GM12878 (cell line): Measurements from ENCODE around the gene TAPBP.
"Not testable (repeated sequence)": the region's sequence is repeated elsewhere in the genome, so short reads cannot be mapped to it uniquely, and the experiment has no call there.

ENCODE experiments used
- BMI1 ChIP-seq: fragments of 450-650 bp; IDR thresholded peaks from 2 replicates; pipeline ENCODE4 v1.6.1; 2016; ENCODE audit warnings: mild to moderate bottlenecking, moderate library complexity, borderline replicate concordance
- CREB1 ChIP-seq: IDR thresholded peaks from 2 replicates; pipeline ENCODE4 v1.6.1; 2012; ENCODE audit warnings: low read depth, mild to moderate bottlenecking, inconsistent platforms
- ETV6 ChIP-seq, 2 experiments: fragments of 450-650 bp in 1 of 2; IDR thresholded peaks in 1 of 2; conservative IDR thresholded peaks in 1 of 2; 2 replicates each; pipeline ENCODE4 v1.6.1; 2014; ENCODE audit warnings: antibody characterized with exemption in 1 of 2, borderline replicate concordance in 1 of 2, low read depth in 1 of 2, mild to moderate bottlenecking in 1 of 2, moderate library complexity in 1 of 2
- EZH2 ChIP-seq: IDR thresholded peaks from 2 replicates; pipeline ENCODE4 v1.6.1; 2012; ENCODE audit warnings: low read depth, mild to moderate bottlenecking, control low read depth, inconsistent platforms, low read length, borderline replicate concordance; ENCODE audit not compliant: control insufficient read depth
- FOS ChIP-seq: IDR thresholded peaks from 3 replicates; pipeline ENCODE4 v1.6.1; 2011; ENCODE audit warnings: borderline replicate concordance; ENCODE audit not compliant: insufficient read length; ENCODE audit errors: extremely low read depth
- ZNF24 ChIP-seq: fragments of 450-650 bp; IDR thresholded peaks from 2 replicates; pipeline ENCODE4 v1.6.1; 2017; ENCODE audit warnings: antibody characterized with exemption, mild to moderate bottlenecking
- TF ChIP-seq, protein P1 (sequence below), 3 experiments: IDR thresholded peaks in 2 of 3; conservative IDR thresholded peaks in 1 of 3; 2 replicates each; pipeline ENCODE4 v1.5.1; 2011; ENCODE audit warnings: low read depth in 3 of 3, low read length in 3 of 3, mild to moderate bottlenecking in 3 of 3, control low read depth in 2 of 3, moderate library complexity in 2 of 3, inconsistent platforms in 1 of 3, mixed read lengths in 1 of 3; ENCODE audit not compliant: control insufficient read depth in 2 of 3, insufficient read depth in 1 of 3; ENCODE audit errors: extremely low read depth in 1 of 3

DNA sequence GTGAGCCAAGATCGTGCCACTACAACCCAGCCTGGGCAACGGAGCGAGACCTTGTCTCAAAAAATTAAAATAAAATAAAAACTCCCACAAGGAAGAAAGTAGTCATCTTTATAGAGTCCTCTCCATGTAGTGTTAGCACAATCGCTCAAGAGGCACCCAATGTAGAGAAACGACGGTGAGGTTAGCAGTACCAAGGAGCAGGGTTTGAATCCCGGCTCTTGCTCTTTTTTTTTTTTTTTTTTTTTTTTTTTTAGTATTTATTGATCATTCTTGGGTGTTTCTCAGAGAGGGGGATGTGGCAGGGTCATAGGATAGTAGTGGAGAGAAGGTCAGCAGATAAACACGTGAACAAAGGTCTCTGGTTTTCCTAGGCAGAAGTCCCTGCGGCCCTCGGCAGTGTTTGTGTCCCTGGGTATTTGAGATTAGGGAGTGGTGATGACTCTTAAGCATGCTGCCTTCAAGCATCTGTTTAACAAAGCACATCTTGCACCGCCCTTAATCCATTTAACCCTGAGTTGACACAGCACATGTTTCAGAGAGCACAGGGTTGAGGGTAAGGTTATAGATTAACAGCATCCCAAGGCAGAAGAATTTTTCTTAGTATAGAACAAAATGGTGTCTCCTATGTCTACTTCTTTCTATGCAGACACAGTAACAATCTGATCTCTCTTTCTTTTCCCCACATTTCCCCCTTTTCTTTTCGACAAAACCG lies 43.4 kb upstream of the TAPBP start:
- not testable (repeated sequence) for TF ChIP-seq EZH2; FOS; BMI1; CREB1; ETV6 (conservative IDR thresholded peaks at IDR 0.05 in 1 of 2, IDR thresholded peaks at IDR 0.05 in 1 of 2; ENCODE audit: borderline replicate concordance in 1 of 2, low read depth in 1 of 2); ZNF24
- TF ChIP-seq, protein P1, sequence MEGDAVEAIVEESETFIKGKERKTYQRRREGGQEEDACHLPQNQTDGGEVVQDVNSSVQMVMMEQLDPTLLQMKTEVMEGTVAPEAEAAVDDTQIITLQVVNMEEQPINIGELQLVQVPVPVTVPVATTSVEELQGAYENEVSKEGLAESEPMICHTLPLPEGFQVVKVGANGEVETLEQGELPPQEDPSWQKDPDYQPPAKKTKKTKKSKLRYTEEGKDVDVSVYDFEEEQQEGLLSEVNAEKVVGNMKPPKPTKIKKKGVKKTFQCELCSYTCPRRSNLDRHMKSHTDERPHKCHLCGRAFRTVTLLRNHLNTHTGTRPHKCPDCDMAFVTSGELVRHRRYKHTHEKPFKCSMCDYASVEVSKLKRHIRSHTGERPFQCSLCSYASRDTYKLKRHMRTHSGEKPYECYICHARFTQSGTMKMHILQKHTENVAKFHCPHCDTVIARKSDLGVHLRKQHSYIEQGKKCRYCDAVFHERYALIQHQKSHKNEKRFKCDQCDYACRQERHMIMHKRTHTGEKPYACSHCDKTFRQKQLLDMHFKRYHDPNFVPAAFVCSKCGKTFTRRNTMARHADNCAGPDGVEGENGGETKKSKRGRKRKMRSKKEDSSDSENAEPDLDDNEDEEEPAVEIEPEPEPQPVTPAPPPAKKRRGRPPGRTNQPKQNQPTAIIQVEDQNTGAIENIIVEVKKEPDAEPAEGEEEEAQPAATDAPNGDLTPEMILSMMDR (IDR thresholded peaks at IDR 0.05 in 2 of 3, conservative IDR thresholded peaks at IDR 0.05 in 1 of 3; ENCODE audit: control insufficient read depth in 2 of 3, extremely low read depth in 1 of 3, insufficient read depth in 1 of 3, low read depth in 3 of 3, low read length in 3 of 3) = not testable (repeated sequence)
